Hematopoietic multipotent progenitor cell treated with erythropoietin and hydrocortisone succinate and interleukin-3 and kit ligand, for 8 days (in vitro differentiated cells): Measurements from ENCODE around the gene DRG2.

Source experiments
- DNase-seq: peaks from one replicate; pipeline ENCODE4 v3.0.0-alpha.2; 2015

Gene DRG2

GRCh38 chr17:18144855-18145254 is 57.1 kb downstream of the DRG2 start:
- no peak for DNase-seq

- DNase-seq: no peak
Observed at GRCh38 chr17:18145811-18146210, 58.1 kb downstream of the DRG2 start.

- DNase-seq: no peak
Observed at GRCh38 chr17:18146259-18146658, 58.5 kb downstream of the DRG2 start.

- DNase-seq: no peak
Observed at GRCh38 chr17:18146980-18147379, 59.2 kb downstream of the DRG2 start.

- DNase-seq: no peak
Observed at GRCh38 chr17:18148586-18148985, 60.8 kb downstream of the DRG2 start.

- DNase-seq: no peak
Observed at GRCh38 chr17:18151290-18151689, 63.5 kb downstream of the DRG2 start.

- DNase-seq: no peak
Observed at GRCh38 chr17:18155179-18155578, 67.4 kb downstream of the DRG2 start.

GRCh38 chr17:18156171-18156975 is 68.6 kb downstream of the DRG2 start:
- no peak for DNase-seq

- no peak for DNase-seq
Observed at GRCh38 chr17:18156976-18157280, 69.2 kb downstream of the DRG2 start.
